GM18858 (cell line): Measurements from ENCODE around the gene GPR55.
"Not testable (repeated sequence)": the region's sequence is repeated elsewhere in the genome, so short reads cannot be mapped to it uniquely, and the experiment has no call there.

Experiments used
- ATAC-seq: cut with Tn5 transposase; IDR thresholded peaks from one replicate; pipeline ENCODE4 v1.9.1; 2021; ENCODE audit not compliant: unreplicated experiment

Gene GPR55

DNA sequence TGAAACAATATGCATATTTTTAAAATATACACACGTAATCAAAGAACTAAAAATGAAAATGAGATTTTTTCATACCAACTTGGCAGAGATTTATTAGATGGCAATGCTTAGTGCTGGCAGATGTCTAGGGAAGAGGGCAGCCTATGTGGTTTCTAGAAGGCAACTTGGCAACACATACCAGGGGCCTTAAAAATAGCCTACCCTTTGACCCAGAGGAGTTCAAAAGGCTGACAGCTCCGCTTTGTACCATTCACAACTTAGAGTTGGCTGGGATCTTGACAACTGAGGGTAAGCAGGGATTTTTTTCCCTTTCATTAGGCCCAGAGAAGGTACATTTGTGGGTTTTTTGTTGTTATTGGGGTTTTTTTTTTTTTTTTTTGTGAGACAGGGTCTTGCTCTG is 26.4 kb upstream of the GPR55 start:
- ATAC-seq: no peak

DNA sequence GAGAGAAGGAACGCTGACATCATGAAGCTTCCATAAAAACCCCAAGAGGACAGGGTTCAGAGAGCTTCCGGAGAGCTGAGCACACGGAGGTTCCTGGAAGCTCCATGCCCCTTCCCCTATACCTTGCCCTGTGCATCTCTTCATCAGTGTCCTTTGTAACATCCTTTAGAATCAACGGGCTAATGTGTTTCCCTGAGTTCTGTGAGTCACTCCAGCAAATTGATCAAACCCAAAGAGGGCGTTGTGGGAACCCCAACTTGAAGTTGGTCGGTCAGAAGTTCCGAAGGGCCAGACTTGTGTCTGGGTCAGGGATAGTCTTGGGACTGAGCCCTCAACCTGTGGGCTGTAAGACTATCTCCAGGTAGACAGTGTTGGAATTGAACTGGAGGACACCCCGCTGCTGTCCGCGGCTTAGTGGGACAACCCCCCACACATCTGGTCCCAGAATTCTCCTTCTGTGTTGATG is 25.9 kb upstream of the GPR55 start:
- no peak for ATAC-seq

DNA sequence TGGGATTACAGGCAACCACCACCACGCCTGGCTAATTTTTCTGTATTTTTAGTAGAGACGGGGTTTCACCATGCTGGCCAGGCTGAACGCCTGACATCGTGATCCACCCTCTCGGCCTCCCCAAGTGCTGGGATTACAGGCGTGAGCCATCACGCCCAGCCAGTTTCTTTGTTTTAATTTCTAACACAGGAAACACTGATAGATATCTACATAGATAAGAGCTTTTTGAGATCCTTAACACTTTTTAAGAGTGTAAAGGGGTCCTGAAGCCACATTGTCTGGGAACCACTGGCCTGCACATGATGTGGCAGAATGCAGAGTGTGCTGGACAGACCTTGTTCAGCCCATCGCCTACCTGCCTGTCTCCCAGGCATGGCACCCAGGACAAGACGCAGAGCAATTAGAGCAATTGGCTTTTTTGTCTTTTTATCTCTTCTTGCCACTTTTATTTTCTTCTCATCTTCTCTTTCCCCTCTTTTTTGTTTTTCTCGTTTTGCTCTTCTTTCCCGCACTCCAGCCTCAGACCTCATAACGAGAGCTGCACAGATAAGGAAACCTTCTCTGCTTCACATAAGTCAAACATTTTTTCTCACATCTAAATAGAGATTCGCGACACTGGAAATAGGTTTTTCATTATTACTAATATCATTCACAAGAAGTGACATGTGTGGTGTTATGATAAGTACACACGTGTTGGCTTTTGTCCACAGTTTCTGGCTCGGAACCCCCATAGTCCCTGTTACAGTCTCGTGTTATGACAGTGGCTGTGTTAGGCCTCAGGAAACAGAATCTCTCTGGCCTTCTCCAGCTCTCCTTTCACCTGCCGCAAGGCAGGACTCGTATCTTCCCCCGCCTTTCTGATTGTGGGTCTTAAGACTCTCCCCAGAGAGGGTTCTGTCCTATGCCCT is 25.2 kb upstream of the GPR55 start:
- ATAC-seq: peak; percentile 51

DNA sequence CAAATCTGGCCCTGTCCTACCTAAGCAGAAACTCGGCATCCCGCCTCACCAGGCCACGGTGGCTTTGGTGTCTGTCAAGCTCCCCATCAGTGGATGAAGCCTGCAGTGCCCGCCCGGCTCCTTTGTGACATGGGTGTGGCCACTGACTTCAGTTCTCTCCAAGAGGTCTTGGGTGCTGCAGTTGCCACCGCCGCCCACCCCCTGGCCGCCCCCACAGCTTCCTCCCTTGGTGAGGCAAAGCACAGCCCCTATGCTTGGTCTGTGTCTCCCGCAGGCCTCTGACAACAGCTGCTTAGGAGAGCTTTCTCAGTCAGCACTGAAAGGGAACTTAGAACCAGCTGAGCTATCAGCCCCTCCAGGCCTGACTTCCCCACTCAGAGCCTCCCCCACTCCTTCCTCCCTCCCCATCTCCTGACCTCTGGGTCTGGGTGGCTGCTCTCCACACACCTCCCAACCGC is 22.9 kb upstream of the GPR55 start:
- peak; percentile 30 for ATAC-seq

DNA sequence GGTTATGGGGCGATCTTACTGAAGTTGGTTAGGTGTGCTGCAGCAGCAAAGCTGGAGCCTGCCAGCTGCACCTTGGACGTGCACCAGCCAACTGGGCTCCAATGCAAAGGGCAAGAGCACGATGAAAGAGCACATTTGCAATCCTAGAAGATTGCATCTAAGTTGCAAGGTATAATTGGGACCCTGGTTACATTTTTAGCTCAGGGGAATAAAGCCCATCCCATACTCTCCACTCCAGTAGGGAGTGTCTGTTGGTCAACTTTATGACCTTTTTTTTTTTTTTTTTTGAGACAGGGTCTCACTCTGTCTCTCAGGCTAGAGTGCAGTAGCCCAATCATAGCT is 22.2 kb upstream of the GPR55 start:
- ATAC-seq: no peak

DNA sequence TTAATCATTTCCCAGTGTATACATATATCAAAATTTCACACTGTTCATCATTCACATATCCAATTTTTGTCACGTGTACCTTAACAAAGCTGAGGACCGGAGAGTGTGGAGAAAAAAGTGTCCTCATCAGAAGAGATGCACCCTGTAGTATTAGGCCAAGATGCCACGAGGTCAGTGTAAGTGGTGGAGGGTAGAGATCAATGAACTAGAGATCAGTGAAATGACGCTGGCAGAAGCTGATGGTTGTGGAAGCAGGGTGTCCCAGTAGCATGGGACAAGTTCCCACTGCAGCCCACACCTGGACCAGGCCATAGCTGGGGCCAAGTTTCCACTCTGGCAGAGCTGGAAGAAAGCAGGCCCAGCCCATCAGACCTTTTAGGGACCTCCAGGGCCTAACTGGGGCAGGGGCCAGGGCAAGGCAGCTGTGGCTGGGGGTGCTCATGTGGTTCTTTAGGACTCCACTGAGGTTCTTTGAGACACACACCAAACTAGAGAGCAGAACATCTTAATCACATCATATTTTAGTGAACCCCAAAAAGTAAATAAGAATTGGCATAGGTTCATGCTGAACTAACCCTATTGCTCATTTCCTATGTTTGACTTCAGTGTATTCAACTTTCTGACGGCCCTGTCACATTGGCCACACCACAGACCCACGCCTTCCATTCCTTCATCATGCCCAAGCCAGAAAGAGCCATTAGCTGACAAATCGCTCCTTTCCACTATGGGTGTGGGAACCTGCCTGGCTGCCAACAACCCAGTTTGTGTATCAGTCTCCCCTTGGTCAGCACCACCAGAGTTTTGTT is 21.6 kb upstream of the GPR55 start:
- ATAC-seq: no peak

DNA sequence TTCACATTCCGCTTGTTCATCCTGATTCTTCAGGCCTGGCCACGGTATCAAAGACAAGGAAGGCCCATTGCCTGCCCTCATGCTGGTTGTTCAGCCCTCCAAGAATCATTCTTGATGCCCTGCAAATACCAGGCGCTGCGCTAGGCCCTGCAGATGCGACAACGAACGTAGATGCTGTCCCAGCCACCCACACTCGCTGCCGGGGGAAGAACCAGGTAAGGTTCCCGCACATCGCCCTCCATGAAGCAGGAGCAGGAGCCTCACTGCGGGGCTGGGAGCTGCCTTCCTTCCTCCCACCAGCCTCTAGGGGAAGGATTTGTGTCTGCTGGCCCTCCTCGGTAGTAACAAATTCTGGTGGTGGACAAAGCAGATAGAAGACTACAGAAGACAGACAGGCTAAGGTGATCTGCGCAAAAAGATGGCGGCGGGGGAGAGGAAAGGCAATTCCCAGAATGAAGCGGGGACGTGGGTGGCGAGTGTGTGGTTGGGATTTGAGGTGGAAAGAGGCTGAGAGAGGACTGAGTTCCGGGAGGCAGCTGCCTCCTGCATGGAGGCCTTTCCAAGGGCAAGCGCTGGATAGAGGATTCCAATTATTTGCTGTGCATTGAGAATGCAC is 19.8 kb upstream of the GPR55 start:
- ATAC-seq: no peak

DNA sequence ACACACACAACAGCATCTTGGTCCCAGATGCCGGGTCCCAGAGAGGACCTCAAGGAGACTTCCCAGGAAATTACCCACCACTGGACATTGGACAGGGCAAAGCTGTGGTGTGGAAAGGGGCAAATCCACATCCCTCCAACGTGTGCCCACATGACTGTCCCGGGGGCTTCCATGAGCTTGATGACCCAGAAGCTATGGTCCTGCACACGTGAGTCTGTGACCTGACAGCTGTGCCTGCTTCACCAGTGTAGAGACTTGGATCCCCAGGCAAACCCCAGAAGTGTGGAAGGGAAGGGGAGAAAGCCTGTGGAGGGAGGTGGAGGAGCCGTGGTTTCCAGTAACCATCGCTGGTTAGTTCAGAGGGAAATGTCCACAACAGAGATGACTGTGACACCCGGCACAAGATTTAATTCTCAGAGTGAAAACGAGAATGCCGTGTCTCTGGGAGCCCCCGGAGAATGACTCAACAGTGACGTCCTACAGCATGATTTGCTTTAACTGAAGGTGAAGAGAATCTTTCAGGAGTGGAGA is 19.1 kb upstream of the GPR55 start:
- no peak for ATAC-seq

DNA sequence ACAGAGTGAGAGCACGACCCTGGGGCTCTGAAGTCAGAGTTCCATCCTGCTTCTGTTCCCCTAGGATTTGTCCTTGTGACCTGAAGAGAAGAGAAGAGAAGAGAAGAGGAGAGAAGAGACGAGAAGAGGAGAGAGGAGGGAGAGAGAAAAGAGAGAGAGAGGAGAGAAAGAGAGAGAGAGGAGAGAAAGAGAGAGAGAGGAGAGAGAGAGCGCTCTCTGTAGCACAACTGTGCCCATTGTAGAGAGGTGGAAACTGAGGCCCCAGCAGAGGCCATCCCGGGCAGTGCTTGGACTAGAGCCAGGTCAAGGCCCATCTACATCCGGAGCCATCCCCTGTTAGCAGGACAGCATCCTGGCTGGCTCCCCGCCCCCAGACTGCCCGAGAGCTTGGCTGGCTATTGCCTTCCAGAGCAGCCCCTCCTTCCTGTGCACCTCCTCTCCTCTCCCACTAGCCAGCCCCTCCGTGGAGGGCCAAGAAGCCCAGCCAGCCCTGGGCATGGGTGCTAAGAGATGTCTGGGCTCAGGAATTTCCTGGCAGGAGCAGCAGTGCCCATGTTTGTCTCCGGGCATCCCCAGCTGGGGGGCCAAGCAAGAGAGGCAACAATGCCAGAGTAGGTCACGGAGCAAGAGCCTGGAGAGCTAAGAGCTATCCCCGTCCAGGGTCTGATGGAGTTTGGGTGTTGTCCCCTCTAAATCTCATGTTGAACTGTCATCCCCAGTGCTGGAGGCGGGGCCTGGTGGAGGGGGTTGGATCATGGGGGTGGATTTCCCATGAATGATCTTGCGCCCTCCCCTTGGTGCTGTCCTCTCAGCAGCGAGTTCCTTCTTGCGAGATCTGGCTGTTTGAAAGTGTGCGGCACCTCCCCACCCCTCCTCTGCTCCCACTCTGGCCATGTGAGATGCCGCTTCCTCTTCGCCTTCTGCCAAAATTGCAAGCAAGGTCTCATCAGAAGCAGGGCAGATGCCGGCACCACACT is 18.2 kb upstream of the GPR55 start:
- ATAC-seq: peak; percentile 53

DNA sequence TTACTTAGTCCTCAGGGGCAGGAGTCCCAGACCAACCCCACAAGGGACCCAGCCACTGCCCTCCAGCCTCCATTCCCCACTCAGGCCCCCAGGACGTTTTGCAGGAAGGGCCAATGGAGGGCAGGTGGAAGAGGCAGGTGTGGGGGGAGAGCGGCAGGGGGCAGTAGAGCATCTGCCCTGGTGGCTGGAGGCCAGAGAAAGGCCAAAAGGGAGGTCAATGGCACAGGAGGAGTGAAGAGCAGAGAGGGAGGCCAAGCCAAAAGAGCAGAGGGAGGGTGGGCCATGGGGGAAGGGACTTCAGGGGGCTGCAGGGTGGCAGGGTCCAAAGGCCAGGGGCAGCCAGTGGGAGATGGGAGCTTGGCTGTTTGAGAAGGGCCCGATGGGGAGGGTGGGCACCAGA is 17.3 kb upstream of the GPR55 start:
- no peak for ATAC-seq

DNA sequence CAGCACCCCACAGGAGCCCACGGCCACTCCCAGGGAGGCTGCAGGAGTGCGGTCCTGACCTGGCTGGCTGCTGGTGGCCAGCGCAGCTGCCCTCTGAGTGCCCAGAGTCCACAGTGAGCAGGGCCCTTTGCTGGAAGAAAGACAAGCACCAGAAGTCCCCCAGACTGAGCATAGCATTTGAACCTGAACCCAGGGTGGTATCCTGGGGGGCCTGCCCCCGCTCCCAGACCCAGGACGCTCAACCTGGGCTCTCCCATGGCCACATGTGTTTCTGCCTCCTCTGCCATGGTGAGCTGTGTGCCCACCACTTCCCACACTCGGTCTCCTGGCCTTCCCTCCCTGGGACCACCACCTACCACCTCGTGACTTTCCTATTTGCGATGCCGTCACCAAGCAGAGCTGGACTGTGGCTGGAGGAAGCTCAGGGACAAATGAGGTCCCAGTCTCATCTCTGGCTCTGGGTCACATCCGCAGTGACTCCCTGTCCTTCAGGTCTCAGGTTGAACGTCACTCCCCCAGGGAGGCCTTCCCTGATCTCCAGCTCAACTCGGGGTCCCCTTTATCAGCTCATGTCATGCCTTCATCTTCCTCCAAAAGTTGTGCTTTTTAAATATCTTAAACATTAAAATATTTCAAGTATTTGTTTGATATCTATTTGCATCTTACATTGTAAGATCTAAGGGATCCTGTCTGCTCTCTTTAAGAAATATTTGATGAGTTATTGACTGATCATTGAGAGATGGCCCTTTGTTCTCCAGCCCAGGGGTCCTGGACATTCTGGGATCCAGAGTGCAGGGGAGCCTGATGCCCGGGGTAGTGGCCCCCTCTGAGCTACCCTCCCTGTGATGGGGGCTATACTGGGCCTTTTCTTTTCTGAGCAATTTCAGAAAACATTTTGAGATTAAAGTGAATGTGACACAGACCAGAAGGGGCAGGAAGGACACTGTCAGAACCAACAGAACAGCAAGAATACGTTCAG is 16.4 kb upstream of the GPR55 start:
- no peak for ATAC-seq

DNA sequence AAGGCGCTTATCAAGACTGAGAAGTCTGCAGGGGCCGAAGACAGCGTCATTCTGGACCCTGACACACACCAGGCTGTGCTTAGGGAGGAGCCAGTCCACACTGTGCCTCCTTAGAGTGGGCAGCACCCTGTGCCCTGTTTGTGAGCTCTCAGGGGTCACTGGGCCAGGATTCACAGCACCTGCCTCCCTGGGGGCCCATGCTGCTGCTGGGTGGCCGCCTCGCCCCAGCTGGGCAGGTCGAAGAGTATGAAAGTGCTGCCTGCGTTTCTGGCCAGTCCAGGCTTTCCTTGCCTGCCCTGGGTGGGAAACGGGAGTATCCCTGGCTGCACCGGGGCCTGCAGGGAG is 15.4 kb upstream of the GPR55 start:
- no peak for ATAC-seq

DNA sequence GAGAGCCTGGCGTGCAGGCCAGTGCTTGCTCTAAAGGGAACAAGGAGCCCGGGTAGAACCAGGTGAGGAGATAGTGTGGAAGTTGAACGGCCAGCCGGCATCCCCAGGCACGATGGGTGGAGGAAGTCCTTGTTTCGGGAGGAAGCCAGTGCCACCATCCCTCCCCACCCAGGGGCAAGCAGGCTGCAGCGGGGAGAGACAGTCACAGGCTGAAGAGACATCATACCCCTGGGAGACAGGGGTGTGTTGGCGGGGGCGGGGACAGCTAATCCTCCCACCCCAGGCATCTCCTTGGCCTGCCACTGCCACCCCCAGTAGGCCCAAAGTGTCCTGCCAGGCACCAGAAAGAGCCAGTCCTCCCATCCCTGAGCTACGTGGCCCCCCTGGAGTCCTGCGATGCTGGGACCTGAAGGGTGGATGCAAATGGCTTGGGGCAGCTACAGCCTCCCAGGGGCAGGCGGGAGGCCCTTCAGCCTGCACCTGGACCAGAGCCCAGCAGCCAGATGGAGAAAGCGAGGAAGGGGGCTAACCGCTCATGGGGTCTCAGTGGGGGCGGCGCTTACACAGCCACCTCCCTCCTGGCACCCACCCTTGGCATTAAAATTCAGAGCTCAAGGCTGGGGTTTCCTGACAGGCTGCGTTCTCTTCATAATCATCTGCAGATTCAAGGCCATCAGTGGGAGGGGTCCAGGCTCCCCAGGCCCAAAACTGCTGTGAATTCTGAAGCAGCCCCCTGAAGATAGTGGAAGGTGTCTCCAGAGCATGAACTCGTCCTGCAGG is 14.8 kb upstream of the GPR55 start:
- ATAC-seq: no peak

DNA sequence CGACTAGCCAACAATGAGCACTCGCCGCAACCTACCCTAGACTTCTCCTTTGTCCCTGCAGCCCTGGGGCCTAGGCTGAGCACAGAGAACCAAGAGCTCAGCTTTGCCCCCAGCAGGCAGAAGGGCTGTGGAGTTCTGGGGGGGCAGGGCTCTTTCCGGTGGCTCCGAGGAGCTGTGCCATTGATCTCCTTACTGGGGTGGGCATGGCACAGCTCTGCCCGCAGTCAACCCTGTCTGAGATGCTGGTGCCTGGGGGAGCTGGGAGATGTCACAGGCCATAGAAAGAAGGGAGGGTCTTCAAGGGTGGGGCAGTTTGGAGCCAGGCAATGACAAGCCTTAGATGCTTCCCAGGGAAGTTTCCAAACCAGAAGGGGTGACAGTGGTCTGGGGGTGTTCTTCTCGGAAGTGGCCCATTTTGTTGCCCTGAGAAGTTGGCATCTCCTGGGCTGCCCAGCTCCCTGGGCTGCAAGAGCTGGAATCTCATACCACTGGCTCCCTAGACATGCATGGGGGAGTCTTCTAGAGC is 14.1 kb upstream of the GPR55 start:
- no peak for ATAC-seq

DNA sequence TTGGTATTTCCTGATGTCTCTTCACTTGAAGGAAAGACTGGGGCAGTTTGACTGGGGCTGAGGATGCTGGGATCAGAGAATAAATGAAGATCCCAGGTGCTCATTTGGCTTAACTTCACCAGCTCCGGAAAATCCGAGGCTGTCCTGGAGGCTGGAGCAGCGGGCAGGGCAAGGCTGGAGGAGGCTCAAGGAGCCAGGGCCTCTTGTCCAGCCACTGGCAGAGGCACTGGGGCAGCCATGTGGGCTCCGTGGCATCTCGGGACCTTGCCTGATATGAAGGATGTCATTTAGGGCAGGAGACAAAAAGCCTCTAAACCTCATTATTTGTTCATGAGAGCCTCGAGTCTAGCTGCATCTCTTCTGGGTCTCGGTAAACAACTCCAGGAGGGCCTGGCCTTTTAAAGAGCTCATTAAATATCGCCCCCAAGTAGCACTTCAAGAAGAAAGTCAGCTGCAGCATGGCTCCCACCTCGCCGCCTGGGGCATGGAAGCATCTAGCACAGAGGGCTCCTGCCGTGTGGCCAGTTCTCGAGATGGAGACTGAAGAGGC is 13.5 kb upstream of the GPR55 start:
- ATAC-seq: no peak

DNA sequence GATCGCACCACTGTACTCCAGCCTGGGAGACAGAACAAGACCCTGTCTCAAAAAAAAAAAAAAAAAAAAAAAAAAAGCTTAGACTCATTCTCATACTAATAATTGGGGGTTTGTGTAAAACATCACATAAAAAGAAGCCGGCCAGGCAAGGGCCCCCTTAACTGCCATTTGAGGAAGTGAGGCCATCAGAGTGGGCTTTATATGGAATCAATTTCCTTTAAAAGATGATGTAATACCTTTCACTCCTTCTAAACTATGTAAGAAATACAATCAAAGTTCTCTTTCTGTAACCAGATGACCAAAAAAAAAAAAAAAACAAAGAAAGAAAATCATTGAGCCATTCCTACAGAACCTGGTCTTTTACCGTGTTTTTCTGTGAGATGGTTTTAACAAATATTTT is 13.1 kb upstream of the GPR55 start:
- ATAC-seq: no peak

DNA sequence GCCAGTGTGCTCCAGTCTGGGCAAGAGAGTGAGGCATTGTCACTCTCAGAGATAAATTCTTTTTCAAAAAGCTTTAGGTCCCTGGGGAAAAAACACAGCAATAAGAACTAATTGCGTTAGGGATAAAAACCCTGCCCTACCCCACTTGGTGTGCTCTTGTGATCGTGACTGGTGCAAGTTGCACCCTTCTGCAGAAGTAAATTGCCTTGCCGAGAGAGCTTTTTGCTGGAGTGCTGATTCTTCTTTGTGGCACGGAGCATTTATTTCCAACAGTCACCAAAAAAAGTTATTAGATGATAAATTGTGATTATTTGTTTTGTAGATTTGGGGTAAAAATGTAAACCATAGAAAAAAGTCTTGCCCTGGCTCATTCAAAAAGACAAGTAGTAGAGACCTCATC is 12.3 kb upstream of the GPR55 start:
- ATAC-seq: no peak

DNA sequence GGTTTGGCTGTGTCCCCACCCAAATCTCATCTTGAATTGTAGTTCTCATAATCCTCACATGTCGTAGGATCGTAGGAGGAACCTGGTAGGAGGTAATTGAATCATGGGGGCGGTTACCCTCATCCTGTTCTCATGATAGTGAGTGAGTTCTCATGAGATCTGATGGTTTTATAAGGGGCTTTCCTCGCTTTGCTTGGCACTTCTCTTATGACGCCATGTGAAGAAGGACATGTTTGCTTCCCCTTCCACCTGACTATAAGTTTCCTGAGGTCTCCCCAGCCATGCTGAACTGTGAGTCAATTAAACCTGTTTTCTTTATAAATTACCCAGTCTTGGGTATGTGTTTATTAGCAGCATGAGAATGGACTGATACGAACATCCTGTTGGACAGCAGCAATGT is 11.2 kb upstream of the GPR55 start:
- ATAC-seq: not testable (repeated sequence)
